HepG2 (cell line): ENCODE data around the gene INTS1. TPM values are rescaled to one million over a fixed set of nuclear protein-coding genes. Genes with fewer than 3 reads are reported as not detected.

Experiments
- DNMT3B ChIP-seq: conservative IDR thresholded peaks from 2 replicates; pipeline ENCODE4 v1.6.1; 2016; ENCODE audit warnings: missing biosample characterization, control low read depth
- GABPB1 ChIP-seq: IDR thresholded peaks from 2 replicates; pipeline ENCODE4 v1.6.1; 2016; ENCODE audit warnings: mild to moderate bottlenecking, missing genetic modification reagents, moderate library complexity, missing compliant biosample characterization
- MAFK ChIP-seq, 2 experiments: IDR thresholded peaks in 1 of 2; conservative IDR thresholded peaks in 1 of 2; 2 replicates each; pipeline ENCODE4 v1.6.1; 2011; ENCODE audit warnings: improper control_type of control experiment in 2 of 2, low read length in 2 of 2
- PHB2 ChIP-seq: fragments of 450-650 bp; IDR thresholded peaks from 2 replicates; pipeline ENCODE4 v1.6.1; 2018; ENCODE audit not compliant: partially characterized antibody
- REL ChIP-seq: sonication (generic); formaldehyde crosslinking; conservative IDR thresholded peaks from 2 replicates; pipeline ENCODE4 v1.8.0; 2022; ENCODE audit warnings: mild to moderate bottlenecking, missing genetic modification reagents, moderate library complexity
- SRSF1 ChIP-seq: fragments of 200-400 bp; formaldehyde crosslinking; optimal IDR thresholded peaks from 2 replicates; pipeline ENCODE3; 2017; ENCODE audit warnings: mild to moderate bottlenecking, low read depth, low read length, moderate library complexity
- TBP ChIP-seq: sonication (generic); formaldehyde crosslinking; IDR thresholded peaks from 2 replicates; pipeline ENCODE4 v1.5.0; 2020; ENCODE audit warnings: missing genetic modification reagents
- YY1 ChIP-seq: IDR thresholded peaks from 2 replicates; pipeline ENCODE4 v1.6.1; 2011; ENCODE audit warnings: low read length, low read depth, moderate library complexity, mild to moderate bottlenecking; ENCODE audit not compliant: insufficient read depth, insufficient replicate concordance
- ZBTB7A ChIP-seq: sonication (generic); formaldehyde crosslinking; IDR thresholded peaks from 2 replicates; pipeline ENCODE4 v1.8.0; 2022; ENCODE audit warnings: mild to moderate bottlenecking, missing genetic modification reagents
- ZNF331 ChIP-seq: sonication (generic); formaldehyde crosslinking; IDR thresholded peaks from 2 replicates; pipeline ENCODE4 v1.4.0; 2020; ENCODE audit warnings: missing genetic modification reagents
- ZNF335 ChIP-seq: sonication (generic); formaldehyde crosslinking; IDR thresholded peaks from 2 replicates; pipeline ENCODE4 v1.4.0; 2020; ENCODE audit warnings: missing genetic modification reagents
- ZNF350 ChIP-seq: sonication (generic); formaldehyde crosslinking; IDR thresholded peaks from 2 replicates; pipeline ENCODE4 v1.4.0; 2020; ENCODE audit warnings: mild to moderate bottlenecking, low read depth, missing genetic modification reagents, borderline replicate concordance
- ZNF451 ChIP-seq: sonication (generic); formaldehyde crosslinking; IDR thresholded peaks from 2 replicates; pipeline ENCODE4 v1.5.0; 2020; ENCODE audit warnings: mild to moderate bottlenecking, missing genetic modification reagents
- polyA plus RNA-seq, 8 experiments: library from polyadenylated mRNA; depleted of rRNA in 3 of 8; stranded (reverse) in 7 of 8; unstranded in 1 of 8; fragments of >200 nt; fragmentation: Illumina TruSeq in 4 of 8; extraction: Trizol in 4 of 8; gene quantifications; 2 replicates each; pipeline versions ENCODE4 v1.2.1 to v1.2.3, GENCODE V29; 2011 to 2016; ENCODE audit warnings: low read depth in 4 of 8, missing spikeins in 1 of 8, mixed read lengths in 1 of 8; ENCODE audit not compliant: insufficient read depth in 1 of 8
- total RNA-seq, 5 experiments: library from RNA; depleted of rRNA; stranded (reverse); fragments of >200 nt; fragmentation: Illumina TruSeq; extraction: Trizol; gene quantifications; 2 replicates each; pipeline ENCODE4 v1.2.3, GENCODE V29; 2016; ENCODE audit warnings: low read depth in 1 of 5
- TF ChIP-seq, protein P1 (sequence below): sonication (generic); formaldehyde crosslinking; conservative IDR thresholded peaks from 2 replicates; pipeline ENCODE4 v1.4.0; 2020; ENCODE audit warnings: mild to moderate bottlenecking, missing genetic modification reagents, moderate library complexity
- TF ChIP-seq, protein P2 (sequence below): sonication (generic); formaldehyde crosslinking; IDR thresholded peaks from 2 replicates; pipeline ENCODE4 v1.4.0; 2020; ENCODE audit warnings: mild to moderate bottlenecking, missing genetic modification reagents
- TF ChIP-seq, protein P3 (sequence below): conservative IDR thresholded peaks from 2 replicates; pipeline ENCODE4 v1.6.1; 2018; ENCODE audit warnings: missing genetic modification reagents
- TF ChIP-seq, protein P4 (sequence below): sonication (generic); formaldehyde crosslinking; IDR thresholded peaks from 2 replicates; pipeline ENCODE4 v1.4.0; 2020; ENCODE audit warnings: mild to moderate bottlenecking, low read depth, missing genetic modification reagents
- TF ChIP-seq, protein P5 (sequence below): sonication (generic); formaldehyde crosslinking; IDR thresholded peaks from 2 replicates; pipeline ENCODE4 v1.5.1; 2020; ENCODE audit warnings: missing genetic modification reagents, mild to moderate bottlenecking, borderline replicate concordance
- TF ChIP-seq, protein P6 (sequence below): sonication (generic); formaldehyde crosslinking; IDR thresholded peaks from 2 replicates; pipeline ENCODE4 v1.4.0; 2020; ENCODE audit warnings: missing genetic modification reagents

INTS1 gene
- total and polyA plus RNA-seq, 2 of the 13 experiments (the other 11 are each of a cell fraction or from before 2014, with no cell fraction given): 13.7 to 29.0 TPM

DNA sequence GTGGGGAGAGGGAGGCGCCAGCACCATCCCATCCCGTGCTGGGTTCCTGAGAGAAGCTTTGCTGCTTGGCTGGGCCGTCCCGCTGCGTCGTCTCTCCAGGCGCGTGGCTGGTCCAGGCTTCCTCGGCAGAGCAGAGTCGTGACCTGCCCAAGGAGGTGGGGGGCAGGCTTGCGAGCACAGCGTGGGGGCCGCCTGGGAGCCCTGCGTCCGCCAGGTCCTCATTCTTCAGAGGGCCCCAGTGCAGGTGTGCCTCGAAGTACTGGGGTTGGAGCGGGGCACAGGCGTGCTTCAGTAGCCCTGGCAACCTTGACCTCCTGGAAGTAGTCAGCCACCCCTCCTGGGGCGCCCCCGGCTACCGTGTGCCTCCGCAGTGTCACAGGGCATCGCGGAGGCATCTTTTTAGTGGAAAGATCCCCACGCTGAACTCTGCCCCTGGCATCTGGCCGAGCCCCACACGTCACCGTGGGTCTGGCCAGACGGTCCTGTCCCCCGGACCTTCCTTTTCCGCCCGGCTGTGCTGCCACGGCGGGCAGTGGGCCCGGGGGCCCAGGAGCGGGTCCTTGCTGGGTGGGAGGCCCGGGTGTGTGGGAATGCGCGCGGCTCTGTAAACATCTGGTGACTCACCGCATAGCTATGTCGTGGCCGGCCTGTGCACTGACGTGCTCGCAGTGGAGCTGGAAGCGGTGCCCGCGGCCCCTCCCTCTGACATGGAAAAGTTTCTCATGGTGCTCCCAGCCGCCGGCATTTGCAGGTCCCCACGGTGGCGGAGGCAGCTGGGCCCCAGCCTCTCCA, 32.8 kb upstream of the INTS1 start (continued):
- TF ChIP-seq, protein P1, sequence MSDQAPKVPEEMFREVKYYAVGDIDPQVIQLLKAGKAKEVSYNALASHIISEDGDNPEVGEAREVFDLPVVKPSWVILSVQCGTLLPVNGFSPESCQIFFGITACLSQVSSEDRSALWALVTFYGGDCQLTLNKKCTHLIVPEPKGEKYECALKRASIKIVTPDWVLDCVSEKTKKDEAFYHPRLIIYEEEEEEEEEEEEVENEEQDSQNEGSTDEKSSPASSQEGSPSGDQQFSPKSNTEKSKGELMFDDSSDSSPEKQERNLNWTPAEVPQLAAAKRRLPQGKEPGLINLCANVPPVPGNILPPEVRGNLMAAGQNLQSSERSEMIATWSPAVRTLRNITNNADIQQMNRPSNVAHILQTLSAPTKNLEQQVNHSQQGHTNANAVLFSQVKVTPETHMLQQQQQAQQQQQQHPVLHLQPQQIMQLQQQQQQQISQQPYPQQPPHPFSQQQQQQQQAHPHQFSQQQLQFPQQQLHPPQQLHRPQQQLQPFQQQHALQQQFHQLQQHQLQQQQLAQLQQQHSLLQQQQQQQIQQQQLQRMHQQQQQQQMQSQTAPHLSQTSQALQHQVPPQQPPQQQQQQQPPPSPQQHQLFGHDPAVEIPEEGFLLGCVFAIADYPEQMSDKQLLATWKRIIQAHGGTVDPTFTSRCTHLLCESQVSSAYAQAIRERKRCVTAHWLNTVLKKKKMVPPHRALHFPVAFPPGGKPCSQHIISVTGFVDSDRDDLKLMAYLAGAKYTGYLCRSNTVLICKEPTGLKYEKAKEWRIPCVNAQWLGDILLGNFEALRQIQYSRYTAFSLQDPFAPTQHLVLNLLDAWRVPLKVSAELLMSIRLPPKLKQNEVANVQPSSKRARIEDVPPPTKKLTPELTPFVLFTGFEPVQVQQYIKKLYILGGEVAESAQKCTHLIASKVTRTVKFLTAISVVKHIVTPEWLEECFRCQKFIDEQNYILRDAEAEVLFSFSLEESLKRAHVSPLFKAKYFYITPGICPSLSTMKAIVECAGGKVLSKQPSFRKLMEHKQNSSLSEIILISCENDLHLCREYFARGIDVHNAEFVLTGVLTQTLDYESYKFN: peak; percentile 95
- TF ChIP-seq, protein P2, sequence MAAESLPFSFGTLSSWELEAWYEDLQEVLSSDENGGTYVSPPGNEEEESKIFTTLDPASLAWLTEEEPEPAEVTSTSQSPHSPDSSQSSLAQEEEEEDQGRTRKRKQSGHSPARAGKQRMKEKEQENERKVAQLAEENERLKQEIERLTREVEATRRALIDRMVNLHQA (CRISPR knock-in tag): no peak
- TF ChIP-seq TBP (CRISPR knock-in tag): no peak
- peak; percentile 43; the same call in 1 of the 2 replicates for TF ChIP-seq ZNF451 (CRISPR knock-in tag)
- TF ChIP-seq ZNF350 (CRISPR knock-in tag): peak; percentile 98
- TF ChIP-seq, protein P3, sequence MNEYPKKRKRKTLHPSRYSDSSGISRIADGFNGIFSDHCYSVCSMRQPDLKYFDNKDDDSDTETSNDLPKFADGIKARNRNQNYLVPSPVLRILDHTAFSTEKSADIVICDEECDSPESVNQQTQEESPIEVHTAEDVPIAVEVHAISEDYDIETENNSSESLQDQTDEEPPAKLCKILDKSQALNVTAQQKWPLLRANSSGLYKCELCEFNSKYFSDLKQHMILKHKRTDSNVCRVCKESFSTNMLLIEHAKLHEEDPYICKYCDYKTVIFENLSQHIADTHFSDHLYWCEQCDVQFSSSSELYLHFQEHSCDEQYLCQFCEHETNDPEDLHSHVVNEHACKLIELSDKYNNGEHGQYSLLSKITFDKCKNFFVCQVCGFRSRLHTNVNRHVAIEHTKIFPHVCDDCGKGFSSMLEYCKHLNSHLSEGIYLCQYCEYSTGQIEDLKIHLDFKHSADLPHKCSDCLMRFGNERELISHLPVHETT: peak; percentile 52; the same call in 1 of the 2 replicates
- TF ChIP-seq REL: no peak
- peak; percentile 83 for TF ChIP-seq ZBTB7A
- TF ChIP-seq MAFK (conservative IDR thresholded peaks at IDR 0.05 in 1 of 2, IDR thresholded peaks at IDR 0.05 in 1 of 2; ENCODE audit: low read length in 2 of 2): no peak
- TF ChIP-seq, protein P4, sequence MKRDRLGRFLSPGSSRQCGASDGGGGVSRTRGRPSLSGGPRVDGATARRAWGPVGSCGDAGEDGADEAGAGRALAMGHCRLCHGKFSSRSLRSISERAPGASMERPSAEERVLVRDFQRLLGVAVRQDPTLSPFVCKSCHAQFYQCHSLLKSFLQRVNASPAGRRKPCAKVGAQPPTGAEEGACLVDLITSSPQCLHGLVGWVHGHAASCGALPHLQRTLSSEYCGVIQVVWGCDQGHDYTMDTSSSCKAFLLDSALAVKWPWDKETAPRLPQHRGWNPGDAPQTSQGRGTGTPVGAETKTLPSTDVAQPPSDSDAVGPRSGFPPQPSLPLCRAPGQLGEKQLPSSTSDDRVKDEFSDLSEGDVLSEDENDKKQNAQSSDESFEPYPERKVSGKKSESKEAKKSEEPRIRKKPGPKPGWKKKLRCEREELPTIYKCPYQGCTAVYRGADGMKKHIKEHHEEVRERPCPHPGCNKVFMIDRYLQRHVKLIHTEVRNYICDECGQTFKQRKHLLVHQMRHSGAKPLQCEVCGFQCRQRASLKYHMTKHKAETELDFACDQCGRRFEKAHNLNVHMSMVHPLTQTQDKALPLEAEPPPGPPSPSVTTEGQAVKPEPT (CRISPR knock-in tag): peak; percentile 85; the same call in 1 of the 2 replicates
- no peak for TF ChIP-seq SRSF1
- peak; percentile 63 for TF ChIP-seq YY1
- peak; percentile 87 for TF ChIP-seq ZNF335
- TF ChIP-seq DNMT3B: peak; percentile 61; the same call in 1 of the 2 replicates
- TF ChIP-seq, protein P5, sequence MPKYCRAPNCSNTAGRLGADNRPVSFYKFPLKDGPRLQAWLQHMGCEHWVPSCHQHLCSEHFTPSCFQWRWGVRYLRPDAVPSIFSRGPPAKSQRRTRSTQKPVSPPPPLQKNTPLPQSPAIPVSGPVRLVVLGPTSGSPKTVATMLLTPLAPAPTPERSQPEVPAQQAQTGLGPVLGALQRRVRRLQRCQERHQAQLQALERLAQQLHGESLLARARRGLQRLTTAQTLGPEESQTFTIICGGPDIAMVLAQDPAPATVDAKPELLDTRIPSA: no peak
- TF ChIP-seq PHB2: no peak
- TF ChIP-seq, protein P6, sequence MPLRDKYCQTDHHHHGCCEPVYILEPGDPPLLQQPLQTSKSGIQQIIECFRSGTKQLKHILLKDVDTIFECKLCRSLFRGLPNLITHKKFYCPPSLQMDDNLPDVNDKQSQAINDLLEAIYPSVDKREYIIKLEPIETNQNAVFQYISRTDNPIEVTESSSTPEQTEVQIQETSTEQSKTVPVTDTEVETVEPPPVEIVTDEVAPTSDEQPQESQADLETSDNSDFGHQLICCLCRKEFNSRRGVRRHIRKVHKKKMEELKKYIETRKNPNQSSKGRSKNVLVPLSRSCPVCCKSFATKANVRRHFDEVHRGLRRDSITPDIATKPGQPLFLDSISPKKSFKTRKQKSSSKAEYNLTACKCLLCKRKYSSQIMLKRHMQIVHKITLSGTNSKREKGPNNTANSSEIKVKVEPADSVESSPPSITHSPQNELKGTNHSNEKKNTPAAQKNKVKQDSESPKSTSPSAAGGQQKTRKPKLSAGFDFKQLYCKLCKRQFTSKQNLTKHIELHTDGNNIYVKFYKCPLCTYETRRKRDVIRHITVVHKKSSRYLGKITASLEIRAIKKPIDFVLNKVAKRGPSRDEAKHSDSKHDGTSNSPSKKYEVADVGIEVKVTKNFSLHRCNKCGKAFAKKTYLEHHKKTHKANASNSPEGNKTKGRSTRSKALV (CRISPR knock-in tag): peak; percentile 46; the same call in 1 of the 2 replicates
- peak; percentile 39; the same call in 1 of the 2 replicates for TF ChIP-seq ZNF331 (CRISPR knock-in tag)
- TF ChIP-seq GABPB1 (CRISPR knock-in tag): peak; percentile 81
